NCI-H524 (cell line): Measurements from ENCODE around the gene COL18A1.

ENCODE experiments used
- DNase-seq, 2 experiments: peaks; one replicate each; lab custom pipeline; 2025; lab: John Stamatoyannopoulos, UW

Gene COL18A1

GRCh38 chr21:45401916-45402900, 2.8 kb upstream of the COL18A1 start:
- no peak for DNase-seq

- no peak for DNase-seq
Measured at GRCh38 chr21:45403133-45403824, 1.7 kb upstream of the COL18A1 start.

GRCh38 chr21:45403825-45404729, 888 bp upstream of the COL18A1 start:
- DNase-seq = peak in 1 of 2 experiments; percentile 53

- no peak for DNase-seq
Measured at GRCh38 chr21:45405271-45405818, 380 bp downstream of the COL18A1 start.

DNA sequence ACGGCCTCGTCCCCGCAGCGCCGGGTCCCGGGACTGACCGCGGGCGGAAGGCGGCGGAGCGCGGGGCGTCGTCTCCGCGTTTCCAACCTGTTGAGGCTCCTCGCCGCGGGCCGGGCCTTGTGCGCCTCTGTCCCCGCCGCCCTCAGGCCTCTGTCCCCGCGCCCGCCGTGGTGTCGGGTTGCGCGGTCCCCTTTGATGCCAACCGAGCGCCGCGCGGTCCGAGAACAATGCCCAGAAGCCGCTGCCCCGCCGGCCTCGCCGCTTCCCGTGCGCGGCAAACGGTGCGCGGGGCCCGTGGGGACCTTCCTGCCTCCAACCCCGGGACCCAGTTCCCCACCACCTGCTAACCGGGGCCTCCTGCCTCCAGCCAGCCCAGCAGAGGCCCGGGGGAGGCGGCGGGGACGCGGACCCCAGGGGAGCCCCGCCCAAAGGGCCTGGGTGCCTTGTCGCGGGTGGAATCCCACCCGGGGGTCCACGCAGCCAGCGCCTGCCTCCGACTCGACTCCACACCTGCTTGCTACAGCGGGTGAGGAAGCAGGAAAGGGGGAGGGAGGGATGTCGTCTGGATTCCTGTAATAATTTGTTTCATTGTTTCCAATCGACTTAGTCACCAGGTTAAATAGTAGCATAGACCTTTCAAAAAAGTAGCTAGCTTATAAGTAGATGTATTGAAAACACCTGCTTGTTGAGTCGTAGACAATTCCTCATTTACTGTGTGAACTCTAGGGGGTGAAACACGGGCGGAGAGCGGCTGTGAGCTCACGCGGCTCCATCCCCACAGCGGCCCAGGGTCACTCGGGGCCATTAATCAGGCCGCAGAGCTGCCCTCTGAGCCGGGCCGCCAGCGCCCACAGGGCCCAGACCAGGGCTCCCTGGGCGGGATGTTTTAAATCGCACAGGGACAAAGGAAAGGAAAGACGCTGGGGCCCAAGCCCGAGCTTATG, 1.1 kb downstream of the COL18A1 start:
- DNase-seq = no peak

DNA sequence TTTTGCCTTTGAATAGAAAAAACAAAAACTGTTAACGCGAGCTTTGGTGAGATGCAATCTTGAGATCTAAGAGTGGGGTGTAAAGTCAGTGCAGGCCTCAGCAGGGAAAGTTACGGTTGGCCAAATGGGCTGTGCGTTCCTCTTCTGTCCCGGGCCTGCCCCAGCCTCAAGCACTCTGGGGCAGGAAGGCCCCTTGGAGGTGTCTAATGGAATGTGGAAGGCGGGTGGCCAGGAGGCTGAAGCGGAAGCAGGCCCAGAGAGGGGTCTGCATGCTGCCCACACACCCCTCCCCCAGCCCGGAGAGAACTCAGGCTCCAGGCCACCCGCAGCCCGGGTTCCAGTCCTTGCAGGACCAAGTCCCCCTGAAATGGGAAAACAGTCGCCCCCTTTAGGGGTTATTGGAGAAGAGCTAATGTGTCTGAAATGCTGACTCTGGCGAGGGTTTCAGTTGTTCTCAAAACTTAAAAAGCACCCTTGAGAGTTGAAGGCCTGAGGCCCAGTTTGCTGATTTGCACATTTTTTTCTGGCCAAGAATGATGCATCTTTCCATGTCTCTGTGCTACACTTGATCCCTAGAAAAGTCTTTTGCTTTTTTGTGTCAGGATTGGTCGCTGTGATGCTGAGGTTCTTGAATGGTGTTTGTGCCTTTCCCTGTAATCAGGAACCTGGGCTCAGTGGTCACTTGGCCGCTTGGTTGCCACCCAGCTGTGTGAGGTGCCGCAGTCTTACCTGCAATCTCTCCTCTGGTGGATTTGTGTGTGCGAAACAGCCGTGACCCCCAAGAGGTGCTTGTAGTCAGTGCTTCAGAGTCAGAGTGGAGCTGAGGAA, 2.0 kb downstream of the COL18A1 start:
- no peak for DNase-seq

GRCh38 chr21:45407629-45408247, 2.8 kb downstream of the COL18A1 start:
- DNase-seq = no peak

- DNase-seq = no peak
Measured at GRCh38 chr21:45408271-45408791, 3.4 kb downstream of the COL18A1 start.

GRCh38 chr21:45408801-45409261, 3.9 kb downstream of the COL18A1 start:
- DNase-seq = no peak

- no peak for DNase-seq
Measured at GRCh38 chr21:45409466-45410150, 4.6 kb downstream of the COL18A1 start.

GRCh38 chr21:45410151-45410864, 5.3 kb downstream of the COL18A1 start:
- no peak for DNase-seq

- no peak for DNase-seq
Measured at GRCh38 chr21:45410865-45411809, 6.2 kb downstream of the COL18A1 start.

GRCh38 chr21:45411810-45412206, 6.8 kb downstream of the COL18A1 start:
- no peak for DNase-seq

- DNase-seq = no peak
Measured at GRCh38 chr21:45412491-45412890, 7.5 kb downstream of the COL18A1 start.

DNA sequence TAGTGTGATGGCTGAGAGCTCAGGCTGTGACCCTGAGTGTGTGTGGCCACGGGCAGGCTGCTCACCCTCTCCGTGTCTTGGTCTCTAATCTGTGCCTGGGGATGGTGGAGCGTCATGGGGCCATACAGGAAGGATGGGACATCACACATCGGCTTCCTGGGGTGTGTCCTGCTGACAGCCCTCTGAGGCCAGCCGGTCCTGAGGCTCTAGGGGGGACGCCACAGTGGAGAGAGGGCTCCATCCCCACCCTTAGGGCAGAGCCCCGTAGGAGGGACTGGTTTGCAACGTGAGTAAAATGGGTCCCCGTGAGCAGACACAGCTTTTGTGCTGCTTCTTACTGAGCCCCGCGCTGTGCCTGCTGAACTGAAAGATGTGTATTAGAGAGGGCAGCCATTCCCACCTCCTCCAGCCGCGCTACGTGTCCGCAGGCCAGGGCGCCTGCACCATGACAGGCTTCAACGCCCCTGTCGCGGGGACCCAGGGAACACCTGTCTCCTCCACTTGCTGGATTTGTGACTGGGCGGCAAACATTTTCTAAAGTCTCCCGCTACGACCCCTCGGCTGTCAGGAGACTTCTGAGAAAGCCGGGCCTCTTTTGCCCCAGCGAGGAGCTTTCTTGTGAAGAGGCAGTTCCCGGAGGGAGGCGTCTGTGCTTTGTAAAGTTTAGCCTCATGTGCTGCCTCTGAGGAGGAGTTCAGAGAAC, 8.1 kb downstream of the COL18A1 start:
- DNase-seq = no peak

- DNase-seq = no peak
Measured at GRCh38 chr21:45413922-45414321, 9.0 kb downstream of the COL18A1 start.
